Stimulated activated naive CD8-positive, alpha-beta T cell treated with anti-CD3 and anti-CD28 coated beads, Interleukin-15, Interleukin-2, amounts not matched to agents 100 U/mL and 50 U/mL, for 24 hours (primary cell): ENCODE results near the gene DHX36.

ENCODE experiments used
- ATAC-seq: fragments of 150-1000 bp; cut with Tn5 transposase; one replicate; pipeline ENCODE4 v1.10.0; 2021
- DNase-seq: peaks from one replicate; pipeline ENCODE4 v3.0.0; 2021

DHX36 gene

DNA sequence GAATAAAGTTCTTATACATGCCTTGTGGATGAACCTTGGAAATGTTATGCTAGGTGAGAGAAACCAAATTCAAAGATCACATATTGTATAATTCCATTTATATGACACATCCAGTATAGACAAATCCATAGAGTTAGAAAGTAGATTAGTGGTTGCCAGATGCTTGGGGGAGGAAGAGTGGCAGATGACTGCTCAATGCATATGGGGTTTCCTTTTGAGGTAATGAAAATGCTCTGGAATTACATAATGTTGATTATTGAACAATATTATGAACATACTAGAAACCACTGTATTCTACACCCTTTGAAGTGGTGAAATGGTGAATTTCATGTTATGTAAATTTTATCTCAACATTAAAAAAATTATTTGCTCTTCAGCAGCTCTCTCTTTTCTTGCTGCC lies 100.8 kb downstream of the DHX36 start:
- ATAC-seq (no peak), DNase-seq (no peak)
